ENCODE measurements around the gene C5orf58.

DNA sequence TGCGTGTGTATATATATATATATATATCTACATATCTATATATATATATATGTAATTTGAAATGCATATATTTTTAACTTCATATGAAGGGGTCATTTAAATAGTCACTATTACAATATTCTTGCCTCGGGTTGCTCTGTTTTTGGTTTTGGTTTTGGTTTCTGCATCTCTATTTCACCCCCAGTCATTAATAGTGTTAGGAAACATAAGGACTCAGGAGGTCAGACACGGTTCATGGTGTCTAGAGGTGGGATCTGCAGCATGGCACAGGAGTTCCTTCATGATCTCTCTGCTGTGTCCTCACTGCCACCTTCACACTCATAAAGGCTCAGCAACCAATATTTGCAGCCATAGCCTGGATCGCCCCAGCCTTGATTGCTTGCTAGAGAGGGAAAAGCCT lies 16.6 kb downstream of the C5orf58 start:
- TF ChIP-seq, protein P1, sequence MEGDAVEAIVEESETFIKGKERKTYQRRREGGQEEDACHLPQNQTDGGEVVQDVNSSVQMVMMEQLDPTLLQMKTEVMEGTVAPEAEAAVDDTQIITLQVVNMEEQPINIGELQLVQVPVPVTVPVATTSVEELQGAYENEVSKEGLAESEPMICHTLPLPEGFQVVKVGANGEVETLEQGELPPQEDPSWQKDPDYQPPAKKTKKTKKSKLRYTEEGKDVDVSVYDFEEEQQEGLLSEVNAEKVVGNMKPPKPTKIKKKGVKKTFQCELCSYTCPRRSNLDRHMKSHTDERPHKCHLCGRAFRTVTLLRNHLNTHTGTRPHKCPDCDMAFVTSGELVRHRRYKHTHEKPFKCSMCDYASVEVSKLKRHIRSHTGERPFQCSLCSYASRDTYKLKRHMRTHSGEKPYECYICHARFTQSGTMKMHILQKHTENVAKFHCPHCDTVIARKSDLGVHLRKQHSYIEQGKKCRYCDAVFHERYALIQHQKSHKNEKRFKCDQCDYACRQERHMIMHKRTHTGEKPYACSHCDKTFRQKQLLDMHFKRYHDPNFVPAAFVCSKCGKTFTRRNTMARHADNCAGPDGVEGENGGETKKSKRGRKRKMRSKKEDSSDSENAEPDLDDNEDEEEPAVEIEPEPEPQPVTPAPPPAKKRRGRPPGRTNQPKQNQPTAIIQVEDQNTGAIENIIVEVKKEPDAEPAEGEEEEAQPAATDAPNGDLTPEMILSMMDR (conservative IDR thresholded peaks at IDR 0.05; ENCODE audit: low read length) = no peak
- no peak for TF ChIP-seq EZH2phosphoT487 (IDR thresholded peaks at IDR 0.05; ENCODE audit: borderline replicate concordance)

Measured in Loucy (cell line).